Activated naive CD8-positive, alpha-beta T cell treated with anti-CD3 and anti-CD28 coated beads for 36 hours (primary cell): Measurements from ENCODE around the gene GOLT1A. TPM values are rescaled to one million over a fixed set of nuclear protein-coding genes. Genes with fewer than 3 reads are reported as not detected.
A peak's percentile ranks its signal among the peaks of the same experiment; 100 is the strongest.

ENCODE experiments used
- DNase-seq: peaks from one replicate; pipeline ENCODE4 v3.0.0; 2021
- H3K27ac Mint-ChIP-seq: one replicate; pipeline ENCODE4 v1.8.0; 2022; ENCODE audit warnings: mild to moderate bottlenecking, moderate library complexity, mixed read lengths
- H3K27me3 Mint-ChIP-seq: one replicate; pipeline ENCODE4 v1.8.0; 2022; ENCODE audit warnings: mild to moderate bottlenecking, mixed read lengths
- H3K36me3 Mint-ChIP-seq: one replicate; pipeline ENCODE4 v1.8.0; 2021; ENCODE audit warnings: mild to moderate bottlenecking, mixed read lengths
- H3K4me1 Mint-ChIP-seq: one replicate; pipeline ENCODE4 v1.8.0; 2021; ENCODE audit warnings: mixed read lengths
- H3K4me3 Mint-ChIP-seq: one replicate; pipeline ENCODE4 v1.8.0; 2022; ENCODE audit warnings: mild to moderate bottlenecking, moderate library complexity, mixed read lengths
- H3K9me3 Mint-ChIP-seq: one replicate; pipeline ENCODE4 v1.8.0; 2022; ENCODE audit warnings: mixed read lengths
- total RNA-seq, 2 experiments: library from RNA; stranded (reverse); gene quantifications; one replicate each; pipeline ENCODE4 v1.2.3, GENCODE V29; 2021

The GOLT1A gene
- total RNA-seq, 2 experiments from 2014 or later = 0.33 TPM; not detected in 1

DNA sequence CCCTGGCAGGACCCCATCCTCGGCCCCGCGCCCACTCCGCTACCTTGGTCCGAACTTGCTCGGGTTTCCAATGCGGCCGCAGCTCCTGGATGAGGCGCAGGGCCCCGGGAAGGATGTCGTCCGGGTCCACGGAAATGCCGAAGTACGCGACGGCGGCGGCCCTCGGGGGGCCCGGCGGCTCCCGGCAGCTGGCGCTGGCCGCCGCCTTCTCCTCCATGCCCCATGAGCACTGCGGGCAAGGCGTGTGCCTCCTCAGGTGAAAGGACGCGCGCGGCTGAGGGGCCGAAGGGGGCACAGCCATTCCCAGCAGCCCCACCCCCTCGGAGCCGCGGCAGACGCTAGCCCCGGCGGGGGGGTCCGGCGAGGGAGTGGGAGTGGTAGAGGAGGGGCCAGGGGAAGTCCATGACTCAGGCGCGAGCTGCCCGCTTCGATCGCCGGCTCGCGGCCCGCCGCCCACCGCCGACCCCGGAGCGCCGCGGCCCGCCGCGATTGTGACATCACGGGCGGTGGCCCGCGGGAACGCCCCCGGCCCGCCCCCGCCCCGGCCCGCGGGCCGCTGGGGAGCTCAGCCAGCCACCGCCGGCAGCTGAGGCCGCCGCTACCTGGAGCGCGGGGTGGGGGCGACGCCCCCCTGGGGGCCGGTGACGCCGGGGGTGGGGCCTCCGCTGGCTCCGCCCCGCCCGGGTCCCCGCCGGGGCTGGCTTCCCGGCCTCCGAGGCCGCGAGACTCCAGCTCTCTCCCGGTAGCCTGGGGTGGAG is 62.1 kb downstream of the GOLT1A start, which contains the start of gene ETNK2:
ETNK2 (minus strand) TSS at position 493 of the 758 bp plus-strand sequence; CDS start at position 301, 192 bp downstream.
- H3K36me3 Mint-ChIP-seq = no peaks in the 10 kb centered on the region
- no peaks in the 10 kb centered on the region for H3K9me3 Mint-ChIP-seq
- H3K27ac Mint-ChIP-seq = no peak within 1 kb of the TSS
- peaks cover 5% of the 10 kb centered on the region for H3K27me3 Mint-ChIP-seq
- DNase-seq = peak; percentile 62
- H3K4me1 Mint-ChIP-seq = no peaks in the 10 kb centered on the region
- H3K4me3 Mint-ChIP-seq = peak within 1 kb of the TSS; percentile 68

DNA sequence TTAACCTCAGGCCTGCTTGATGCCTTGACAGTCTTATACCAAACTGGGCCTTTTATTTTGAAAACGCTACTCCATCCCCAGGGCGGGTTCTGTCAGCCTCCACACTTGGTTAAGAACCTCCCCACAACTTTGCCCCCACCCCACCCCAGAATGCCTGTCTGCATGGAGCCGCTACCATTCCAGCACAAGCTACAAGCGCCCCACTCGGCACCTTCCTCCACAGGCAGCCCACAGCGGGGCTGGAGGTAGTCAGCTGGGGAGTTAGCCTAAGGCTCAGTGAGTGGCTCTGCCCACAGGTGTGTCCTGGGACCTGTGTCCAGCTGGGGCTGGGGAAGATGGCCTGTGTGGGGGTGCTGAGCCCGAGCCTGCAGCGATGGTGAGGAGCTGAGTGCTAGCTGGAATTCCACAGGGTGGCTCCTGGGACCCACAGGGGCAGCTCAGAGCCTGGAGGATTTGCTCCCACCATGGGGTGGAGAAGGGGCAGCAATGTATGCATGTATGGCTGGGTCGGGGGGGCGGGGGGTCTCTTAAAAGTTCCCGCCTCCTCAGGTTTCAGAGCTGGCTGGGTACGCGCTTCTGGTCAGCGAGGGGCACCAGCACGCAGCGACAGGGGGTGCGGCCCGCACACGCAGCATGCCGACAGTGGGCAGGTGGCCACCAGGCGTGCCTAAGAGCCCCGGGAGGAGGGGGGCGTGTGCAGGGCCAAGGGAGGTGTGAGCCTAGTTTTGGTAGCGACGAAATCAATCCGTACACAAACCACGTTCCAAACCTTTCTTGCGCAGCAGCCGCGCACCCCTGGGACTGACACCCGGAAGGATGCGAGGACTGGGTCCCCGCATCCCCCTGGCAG is 62.9 kb downstream of the GOLT1A start:
- H3K4me3 Mint-ChIP-seq = peak overlapping the region; percentile 42

DNA sequence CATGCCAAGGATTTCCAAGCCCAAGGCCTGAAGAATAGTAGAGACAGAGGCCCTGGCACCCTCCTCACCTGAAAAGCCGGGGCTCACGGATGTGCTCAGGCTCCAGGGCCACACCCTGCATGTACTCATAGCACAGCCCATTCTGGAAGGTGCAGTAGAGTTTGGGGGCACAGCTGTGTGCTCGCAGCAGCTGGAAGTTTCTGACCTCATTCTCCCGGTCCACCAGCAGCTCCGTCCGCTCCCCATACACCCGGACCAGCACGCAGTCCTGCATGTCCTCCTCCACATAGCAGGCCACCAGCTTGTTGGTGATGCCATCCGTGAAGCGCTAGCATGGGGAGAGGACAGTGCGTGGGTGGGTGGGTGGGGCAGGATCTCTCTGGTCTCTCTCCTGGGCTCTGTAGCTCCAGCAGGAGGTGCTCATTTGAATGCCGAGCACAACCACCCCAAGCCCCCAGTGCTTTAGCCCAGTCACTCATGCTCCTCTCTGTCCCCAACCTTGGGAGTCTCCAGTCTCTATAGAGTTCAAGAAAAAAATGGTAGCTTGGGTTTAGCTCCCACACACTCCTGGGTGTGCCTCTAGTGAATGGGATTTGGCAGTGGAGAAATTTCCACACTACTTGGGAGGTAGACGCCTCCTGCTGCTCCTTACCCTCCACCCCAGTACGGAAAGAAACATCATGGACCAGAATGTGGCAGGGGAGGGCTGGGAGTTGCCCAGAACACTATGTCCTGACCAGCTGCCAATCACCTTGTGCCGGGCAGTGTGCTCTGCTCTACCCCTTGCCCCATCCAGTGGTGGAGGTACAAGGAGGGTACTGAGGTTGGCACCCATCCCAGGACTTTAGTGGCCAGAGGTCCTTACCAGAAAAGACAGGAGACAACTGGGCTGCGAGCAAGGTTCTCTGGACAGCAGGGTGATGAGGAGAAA is 63.9 kb downstream of the GOLT1A start:
- no peaks in the 10 kb centered on the region for H3K36me3 Mint-ChIP-seq
- H3K4me3 Mint-ChIP-seq = no peak overlapping the region
- H3K27ac Mint-ChIP-seq = no peak overlapping the region
- DNase-seq = no peak
- no peaks in the 10 kb centered on the region for H3K4me1 Mint-ChIP-seq
- no peaks in the 10 kb centered on the region for H3K9me3 Mint-ChIP-seq
- peaks cover 5% of the 10 kb centered on the region for H3K27me3 Mint-ChIP-seq

More for the DNA sequence above, 62.9 kb downstream of the GOLT1A start:
- no peaks in the 10 kb centered on the region for H3K9me3 Mint-ChIP-seq
- H3K27me3 Mint-ChIP-seq = peaks cover 5% of the 10 kb centered on the region
- DNase-seq = peak; percentile 10
- H3K36me3 Mint-ChIP-seq = no peaks in the 10 kb centered on the region
- no peak overlapping the region for H3K27ac Mint-ChIP-seq
- H3K4me1 Mint-ChIP-seq = no peaks in the 10 kb centered on the region

DNA sequence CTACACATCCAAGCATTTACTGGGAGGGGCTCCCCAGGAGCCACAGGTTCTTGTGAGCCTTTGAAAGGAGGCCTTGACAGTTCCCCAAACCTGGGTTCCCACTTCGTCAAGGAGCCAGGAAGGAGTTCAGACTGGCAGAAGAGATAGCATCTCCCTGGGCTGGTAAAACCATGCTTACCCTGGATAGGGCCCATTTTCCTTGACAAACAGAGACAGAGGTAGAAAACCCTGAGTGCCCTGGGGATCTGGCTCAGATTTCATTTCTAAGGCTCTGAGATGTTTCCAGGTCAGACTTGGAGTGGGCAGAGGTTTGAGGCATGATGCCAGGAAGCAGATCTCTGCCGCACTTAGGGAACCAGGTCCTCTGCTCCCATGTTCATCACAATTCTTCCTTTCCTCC is 64.7 kb downstream of the GOLT1A start:
- Mint-ChIP-seq H3K4me3 (no peak overlapping the region), H3K4me1 (no peaks in the 10 kb centered on the region), H3K27ac (no peak overlapping the region), H3K27me3 (peaks cover 5% of the 10 kb centered on the region), H3K9me3 (no peaks in the 10 kb centered on the region), H3K36me3 (no peaks in the 10 kb centered on the region)
- DNase-seq = no peak

Other genes with a start within 250 kb of the GOLT1A start
- not detected for gene SOX13, start 140.9 kb downstream of the GOLT1A start, total RNA-seq
- 1 to 10 TPM; 1.5 to 1.7 TPM for gene ETNK2, start 61.9 kb downstream of the GOLT1A start, total RNA-seq
- not detected for gene REN, start 47.7 kb downstream of the GOLT1A start, total RNA-seq
- gene KISS1, start 17.5 kb downstream of the GOLT1A start, total RNA-seq = not detected
- gene PLEKHA6, start 145.9 kb upstream of the GOLT1A start, total RNA-seq = 1 to 10 TPM in 1 of 2 experiments, under 1 TPM in 1; 0.74 to 1.5 TPM
- 10 to 100 TPM; 78.6 to 79.9 TPM for gene PPP1R15B, start 197.8 kb upstream of the GOLT1A start, total RNA-seq